A549 (cell line): ENCODE measurements around the gene AP3S2. TPM values are rescaled to one million over a fixed set of nuclear protein-coding genes. Genes with fewer than 3 reads are reported as not detected.
"Not testable (repeated sequence)": the region's sequence is repeated elsewhere in the genome, so short reads cannot be mapped to it uniquely, and the experiment has no call there.

ENCODE experiments used
- ATAC-seq, 2 experiments: fragments of 200-7000 bp in 1 of 2; fragments of >200 bp in 1 of 2; cut with Nextera tagmentation in 1 of 2; cut with Tn5 transposase in 1 of 2; 3 replicates each; pipeline versions ENCODE4 v1.8.0 to v1.9.1; 2018 to 2020; ENCODE audit warnings: mild to moderate bottlenecking in 1 of 2, moderate library complexity in 1 of 2
- CTCF ChIA-PET: fragments of 300-600 bp; sonication (Branson Sonifier 250); formaldehyde crosslinking; extraction: SDS; loops from one replicate; lab custom pipeline; 2021; ENCODE audit warnings: antibody characterized with exemption, inconsistent platforms; lab: Yijun Ruan, JAX
- POLR2A ChIA-PET: fragments of 350-600 bp; formaldehyde crosslinking; extraction: SDS; loops from one replicate; lab custom pipeline; 2021; ENCODE audit warnings: antibody characterized with exemption, inconsistent platforms; lab: Yijun Ruan, JAX
- DNase-seq, 2 experiments: peaks; one replicate each; pipeline versions ENCODE4 v3.0.0 to v3.0.0-alpha.2; 2011 to 2016; ENCODE audit warnings: low read depth in 1 of 2, low spot score in 1 of 2
- FAIRE-seq: peaks from 2 replicates; lab custom pipeline; 2011; peaks lifted over from hg19 to GRCh38; lab: Jason Lieb, UNC
- H3K27ac ChIP-seq, 2 experiments: fragments of >200 bp; sonication (Bioruptor Twin); formaldehyde crosslinking; 3 replicates each; pipeline ENCODE4 v1.5.1; 2016 to 2017
- H3K4me1 ChIP-seq: fragments of >200 bp; sonication (Bioruptor Twin); formaldehyde crosslinking; 3 replicates; pipeline ENCODE4 v1.6.1; 2016
- H3K4me2 ChIP-seq: fragments of >200 bp; sonication (Bioruptor Twin); formaldehyde crosslinking; 3 replicates; pipeline ENCODE4 v1.6.1; 2016
- H3K4me3 ChIP-seq: fragments of >200 bp; sonication (Bioruptor Twin); formaldehyde crosslinking; 3 replicates; pipeline ENCODE4 v1.5.1; 2016
- H3K9me3 ChIP-seq: fragments of >200 bp; sonication (Bioruptor Twin); formaldehyde crosslinking; 3 replicates; pipeline ENCODE4 v1.6.1; 2016
- BHLHE40 ChIP-seq: IDR thresholded peaks from 2 replicates; pipeline ENCODE4 v1.6.1; 2012; ENCODE audit warnings: low read depth, low read length, inconsistent platforms
- CTCF ChIP-seq: fragments of >200 bp; sonication (Bioruptor Twin); formaldehyde crosslinking; IDR thresholded peaks from 3 replicates; pipeline ENCODE4 v1.5.1; 2016
- E2F6 ChIP-seq: IDR thresholded peaks from 2 replicates; pipeline ENCODE4 v1.6.1; 2012; ENCODE audit warnings: low read depth, borderline replicate concordance
- EHMT2 ChIP-seq: fragments of 200-600 bp; sonication (generic); IDR thresholded peaks from 2 replicates; pipeline ENCODE4 v1.6.1; 2016; ENCODE audit warnings: antibody characterized with exemption, low read depth, mild to moderate bottlenecking, moderate library complexity
- EP300 ChIP-seq, 2 experiments: fragments of >200 bp; sonication (Bioruptor Twin); formaldehyde crosslinking; IDR thresholded peaks; 2 replicates in 1 of 2; 3 replicates in 1 of 2; pipeline ENCODE4 v1.6.1; 2016 to 2017
- FOSL2 ChIP-seq, 2 experiments: fragments of 450-650 bp in 1 of 2; fragments of >200 bp in 1 of 2; sonication (Bioruptor Twin) in 1 of 2; formaldehyde crosslinking; IDR thresholded peaks; 2 replicates each; pipeline versions ENCODE4 v1.5.0 to v1.6.1; 2016 to 2020; ENCODE audit warnings: mild to moderate bottlenecking in 1 of 2, moderate library complexity in 1 of 2
- FOXS1 ChIP-seq: fragments of 250-450 bp; sonication (Bioruptor Pico); IDR thresholded peaks from 2 replicates; pipeline ENCODE4 v1.5.0; 2020; ENCODE audit warnings: mild to moderate bottlenecking, moderate library complexity
- HDAC2 ChIP-seq: fragments of 200-600 bp; sonication (generic); IDR thresholded peaks from 2 replicates; pipeline ENCODE4 v1.6.1; 2016
- KDM5A ChIP-seq: fragments of 200-600 bp; sonication (generic); IDR thresholded peaks from 2 replicates; pipeline ENCODE4 v1.6.1; 2016; ENCODE audit warnings: antibody characterized with exemption, mild to moderate bottlenecking
- MAX ChIP-seq: IDR thresholded peaks from 2 replicates; pipeline ENCODE4 v1.6.1; 2012
- NFE2L2 ChIP-seq: fragments of 150-350 bp; conservative IDR thresholded peaks from 2 replicates; pipeline ENCODE4 v1.6.1; 2014; ENCODE audit warnings: low read length
- PBX3 ChIP-seq: IDR thresholded peaks from 2 replicates; pipeline ENCODE4 v1.6.1; 2012
- POLR2A ChIP-seq: IDR thresholded peaks from 2 replicates; pipeline ENCODE4 v1.6.1; 2012; ENCODE audit warnings: mild to moderate bottlenecking, low read length
- RCOR1 ChIP-seq: fragments of 150-350 bp; IDR thresholded peaks from 2 replicates; pipeline ENCODE4 v1.6.1; 2014; ENCODE audit warnings: antibody characterized with exemption, low read length, low read depth
- SMC3 ChIP-seq: fragments of >200 bp; sonication (Bioruptor Twin); formaldehyde crosslinking; IDR thresholded peaks from 3 replicates; pipeline ENCODE4 v1.6.1; 2018; ENCODE audit warnings: inconsistent platforms
- SREBF2 ChIP-seq: fragments of 450-650 bp; IDR thresholded peaks from 2 replicates; pipeline ENCODE4 v1.6.1; 2014; ENCODE audit warnings: mild to moderate bottlenecking, moderate library complexity
- TFCP2L1 ChIP-seq: fragments of 250-450 bp; sonication (Bioruptor Pico); IDR thresholded peaks from 2 replicates; pipeline ENCODE4 v1.5.0; 2021; ENCODE audit warnings: mild to moderate bottlenecking
- TP53 ChIP-seq: fragments of 250-450 bp; sonication (Bioruptor Pico); IDR thresholded peaks from 2 replicates; pipeline ENCODE4 v1.5.0; 2021; ENCODE audit warnings: mild to moderate bottlenecking, moderate library complexity
- USF2 ChIP-seq: fragments of 450-650 bp; IDR thresholded peaks from 2 replicates; pipeline ENCODE4 v1.6.1; 2014; ENCODE audit warnings: antibody characterized with exemption
- ZFP36 ChIP-seq: fragments of 450-650 bp; IDR thresholded peaks from 2 replicates; pipeline ENCODE4 v1.6.1; 2014; ENCODE audit warnings: borderline replicate concordance; ENCODE audit not compliant: partially characterized antibody
- ZNF302 ChIP-seq: fragments of 250-450 bp; sonication (Bioruptor Pico); IDR thresholded peaks from 2 replicates; pipeline ENCODE4 v1.9.0; 2021; ENCODE audit warnings: inconsistent platforms, mild to moderate bottlenecking, moderate library complexity
- WGBS: methylation state at CpG from one replicate; pipeline ENCODE4 v1.1.6; 2017; ENCODE audit errors: missing lambda C conversion rate; 5-methylcytosine and 5-hydroxymethylcytosine counted together
- polyA plus RNA-seq, 4 experiments: library from polyadenylated mRNA; depleted of rRNA in 3 of 4; stranded (reverse); fragments of >200 nt; fragmentation: RNase III in 1 of 4; extraction: RNeasy Plus Mini Kit Qiagen cat#74134 plus additional on column Dnase treatment in 1 of 4; gene quantifications; 2 replicates in 3 of 4; 3 replicates in 1 of 4; pipeline ENCODE4 v1.2.3, GENCODE V29; 2011 to 2017

The AP3S2 gene
- polyA plus RNA-seq, 2 of the 4 experiments (the other 2 are of a cell fraction), result 85.1 to 85.9 TPM

- ChIA-PET POLR2A (no interaction called here), CTCF (no interaction called here)
- 83% methylated on average over 5 of the region's 5 CpGs for WGBS
- ATAC-seq (no peak), FAIRE-seq (no peak), DNase-seq (no peak)
- Histone ChIP-seq H3K4me1 (no peaks in the 10 kb centered on the region), H3K4me2 (no peak overlapping the region), H3K4me3 (no peak overlapping the region), H3K9me3 (no peaks in the 10 kb centered on the region), H3K27ac (no peak overlapping the region)
- TF ChIP-seq CTCF (no peak), SMC3 (no peak)
- TF ChIP-seq, all 56 proteins: peak for 0
These were observed 23.8 kb downstream of the AP3S2 start for GRCh38 chr15:89870006-89870405.

- ATAC-seq, FAIRE-seq, H3K4me3 ChIP-seq, H3K9me3 ChIP-seq, H3K4me1 ChIP-seq, H3K4me2 ChIP-seq, DNase-seq, CTCF ChIA-PET, POLR2A ChIA-PET, H3K27ac ChIP-seq: not testable (repeated sequence)
- 97% methylated on average over 9 of the region's 9 CpGs for WGBS
These were observed 24.3 kb downstream of the AP3S2 start for GRCh38 chr15:89869490-89869889.

GRCh38 chr15:89864958-89865739 lies 28.6 kb downstream of the AP3S2 start:
- H3K27ac ChIP-seq, result no peak overlapping the region
- H3K9me3 ChIP-seq, result no peaks in the 10 kb centered on the region
- H3K4me1 ChIP-seq, result no peaks in the 10 kb centered on the region
- FAIRE-seq (no peak), ATAC-seq (peak; percentile 62 to 66; a peak in 4 of 6 replicates), DNase-seq (no peak)
- TF ChIP-seq PBX3 (no peak), EP300 (IDR thresholded peaks at IDR 0.05) (no peak), MAX (no peak), E2F6 (no peak), FOSL2 (IDR thresholded peaks at IDR 0.05) (no peak), FOSL2 (CRISPR knock-in tag; IDR thresholded peaks at IDR 0.05) (no peak), EHMT2 (no peak), RCOR1 (no peak), TFCP2L1 (CRISPR knock-in tag) (no peak), ZNF302 (CRISPR knock-in tag) (no peak), NFE2L2 (no peak), ZFP36 (no peak), BHLHE40 (no peak), POLR2A (no peak), HDAC2 (no peak), TP53 (no peak), USF2 (no peak), FOXS1 (CRISPR knock-in tag) (no peak), SREBF2 (no peak), KDM5A (no peak)
- no peak overlapping the region for H3K4me2 ChIP-seq
- 53% methylated on average over 3 of the region's 3 CpGs for WGBS
- ChIA-PET CTCF (interaction anchor here (1.0 to 4.8 kb wide), 8 partner anchors 9 to 125 kb away, joined by 4 to 53 read pairs (median 6); no protein-coding TSS in a partner anchor), POLR2A (no interaction called here)
- no peak overlapping the region for H3K4me3 ChIP-seq
